ENCODE measurements around the gene SLC15A4. TPM values are rescaled to one million over a fixed set of nuclear protein-coding genes. Genes with fewer than 3 reads are reported as not detected.

Gene SLC15A4
- polyA plus RNA-seq, 2 of the 4 experiments (the other 2 are of a cell fraction) = 21.6 to 40.0 TPM

DNA sequence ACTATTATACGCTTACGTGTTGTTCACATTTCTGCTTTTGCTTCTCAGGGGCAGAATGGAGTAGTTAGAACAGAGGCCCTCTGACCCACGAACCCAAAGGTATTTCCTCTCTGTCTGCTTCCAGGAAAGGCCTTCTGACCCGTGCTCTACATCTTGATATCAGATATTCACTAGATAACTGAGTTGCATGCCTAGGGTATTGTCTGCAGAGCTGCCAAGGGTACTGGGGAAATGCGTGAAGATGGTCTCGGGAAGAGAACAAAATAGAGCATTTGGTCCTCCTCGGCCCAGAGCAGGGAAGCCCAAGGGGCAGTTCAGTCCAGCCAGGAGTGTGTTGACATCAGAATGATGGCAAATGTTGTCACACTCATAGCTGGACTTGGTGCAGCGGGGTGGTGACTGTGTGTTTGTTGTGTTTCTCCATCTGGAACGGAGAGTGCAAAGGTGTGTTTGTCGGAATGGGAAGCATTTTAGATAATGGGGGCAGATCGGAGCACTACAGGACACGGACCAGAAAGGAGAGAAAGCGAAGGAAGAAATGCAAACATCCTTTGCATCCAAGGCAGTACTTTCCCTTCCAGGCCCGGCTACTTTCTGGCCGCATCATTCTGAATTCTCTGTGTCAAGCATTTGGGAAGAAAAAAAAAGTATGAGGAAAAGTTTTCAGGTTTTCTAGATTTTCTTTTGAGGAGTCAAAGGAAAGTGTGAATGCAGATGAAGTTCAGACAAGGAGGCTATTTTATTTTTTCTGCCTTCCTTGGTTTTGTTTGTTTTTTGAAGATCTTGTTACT, 37.7 kb upstream of the SLC15A4 start:
- DNase-seq (ENCODE audit: low read depth in 1 of 2, low spot score in 1 of 2) (no peak), ATAC-seq (no peak), FAIRE-seq (no peak)
- Histone ChIP-seq H3K4me3 (no peak overlapping the region), H3K4me2 (no peak overlapping the region), H3K4me1 (no peaks in the 10 kb centered on the region), H3K27ac (no peak overlapping the region), H3K9me3 (no peaks in the 10 kb centered on the region)
- 45% methylated on average over 15 of the region's 15 CpGs for WGBS (ENCODE audit: missing lambda C conversion rate)
- ChIA-PET POLR2A (no interaction called here), CTCF (no interaction called here)
- no peak for TF ChIP-seq ZNF302 (CRISPR knock-in tag; IDR thresholded peaks at IDR 0.05)
- TF ChIP-seq GATA3 (IDR thresholded peaks at IDR 0.05; ENCODE audit: borderline replicate concordance) = no peak
- TF ChIP-seq RNF2 (IDR thresholded peaks at IDR 0.05; ENCODE audit: borderline replicate concordance, low read depth) = no peak
- no peak for TF ChIP-seq POLR2AphosphoS2 (conservative IDR thresholded peaks at IDR 0.05; ENCODE audit: low read length)
- TF ChIP-seq ATOH8 (CRISPR knock-in tag; IDR thresholded peaks at IDR 0.05; ENCODE audit: low read depth) = no peak
- TF ChIP-seq, protein P1, sequence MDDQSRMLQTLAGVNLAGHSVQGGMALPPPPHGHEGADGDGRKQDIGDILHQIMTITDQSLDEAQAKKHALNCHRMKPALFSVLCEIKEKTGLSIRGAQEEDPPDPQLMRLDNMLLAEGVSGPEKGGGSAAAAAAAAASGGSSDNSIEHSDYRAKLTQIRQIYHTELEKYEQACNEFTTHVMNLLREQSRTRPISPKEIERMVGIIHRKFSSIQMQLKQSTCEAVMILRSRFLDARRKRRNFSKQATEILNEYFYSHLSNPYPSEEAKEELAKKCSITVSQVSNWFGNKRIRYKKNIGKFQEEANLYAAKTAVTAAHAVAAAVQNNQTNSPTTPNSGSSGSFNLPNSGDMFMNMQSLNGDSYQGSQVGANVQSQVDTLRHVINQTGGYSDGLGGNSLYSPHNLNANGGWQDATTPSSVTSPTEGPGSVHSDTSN (IDR thresholded peaks at IDR 0.05) = no peak
- no peak for TF ChIP-seq TP53 (CRISPR knock-in tag; IDR thresholded peaks at IDR 0.05)
- no peak for TF ChIP-seq CEBPB (IDR thresholded peaks at IDR 0.05)
- TF ChIP-seq CBX2 (IDR thresholded peaks at IDR 0.05; ENCODE audit: borderline replicate concordance, low read depth) = no peak
- TF ChIP-seq EP300 (IDR thresholded peaks at IDR 0.05) = no peak
- no peak for TF ChIP-seq HOXB5 (CRISPR knock-in tag; IDR thresholded peaks at IDR 0.05)
- TF ChIP-seq ESRRA (IDR thresholded peaks at IDR 0.05; ENCODE audit: borderline replicate concordance, low read length) = no peak
- no peak for TF ChIP-seq SMC3 (IDR thresholded peaks at IDR 0.05)
- no peak for TF ChIP-seq BHLHE40 (IDR thresholded peaks at IDR 0.05; ENCODE audit: low read depth, low read length)
- no peak for TF ChIP-seq RAD21 (conservative IDR thresholded peaks at IDR 0.05 in 1 of 2, IDR thresholded peaks at IDR 0.05 in 1 of 2)
- TF ChIP-seq, protein P2, sequence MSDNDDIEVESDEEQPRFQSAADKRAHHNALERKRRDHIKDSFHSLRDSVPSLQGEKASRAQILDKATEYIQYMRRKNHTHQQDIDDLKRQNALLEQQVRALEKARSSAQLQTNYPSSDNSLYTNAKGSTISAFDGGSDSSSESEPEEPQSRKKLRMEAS (IDR thresholded peaks at IDR 0.05) = no peak
- TF ChIP-seq, protein P3, sequence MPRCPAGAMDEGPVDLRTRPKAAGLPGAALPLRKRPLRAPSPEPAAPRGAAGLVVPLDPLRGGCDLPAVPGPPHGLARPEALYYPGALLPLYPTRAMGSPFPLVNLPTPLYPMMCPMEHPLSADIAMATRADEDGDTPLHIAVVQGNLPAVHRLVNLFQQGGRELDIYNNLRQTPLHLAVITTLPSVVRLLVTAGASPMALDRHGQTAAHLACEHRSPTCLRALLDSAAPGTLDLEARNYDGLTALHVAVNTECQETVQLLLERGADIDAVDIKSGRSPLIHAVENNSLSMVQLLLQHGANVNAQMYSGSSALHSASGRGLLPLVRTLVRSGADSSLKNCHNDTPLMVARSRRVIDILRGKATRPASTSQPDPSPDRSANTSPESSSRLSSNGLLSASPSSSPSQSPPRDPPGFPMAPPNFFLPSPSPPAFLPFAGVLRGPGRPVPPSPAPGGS (IDR thresholded peaks at IDR 0.05) = no peak

GRCh38 chr12:128859311-128859710, 35.6 kb upstream of the SLC15A4 start:
- no peak for TF ChIP-seq ATOH8 (CRISPR knock-in tag; IDR thresholded peaks at IDR 0.05; ENCODE audit: low read depth)
- TF ChIP-seq BHLHE40 (IDR thresholded peaks at IDR 0.05; ENCODE audit: low read depth, low read length) = no peak
- Histone ChIP-seq H3K4me1 (no peaks in the 10 kb centered on the region), H3K4me3 (no peak overlapping the region), H3K4me2 (no peak overlapping the region), H3K9me3 (no peaks in the 10 kb centered on the region), H3K27ac (no peak overlapping the region)
- DNase-seq (ENCODE audit: low read depth in 1 of 2, low spot score in 1 of 2) = no peak
- FAIRE-seq = no peak
- ChIA-PET CTCF (no interaction called here), POLR2A (no interaction called here)
- 47% methylated on average over 8 of the region's 9 CpGs for WGBS (ENCODE audit: missing lambda C conversion rate)
- no peak for ATAC-seq

GRCh38 chr12:128857133-128857763, 33.5 kb upstream of the SLC15A4 start:
- no peaks in the 10 kb centered on the region for H3K9me3 ChIP-seq
- no peak for FAIRE-seq
- no peak for DNase-seq (ENCODE audit: low read depth in 1 of 2, low spot score in 1 of 2)
- no peak overlapping the region for H3K27ac ChIP-seq
- no peak overlapping the region for H3K4me3 ChIP-seq
- H3K4me2 ChIP-seq = no peak overlapping the region
- ATAC-seq = no peak
- no peaks in the 10 kb centered on the region for H3K4me1 ChIP-seq
- CTCF ChIA-PET = no interaction called here
- 10% methylated on average over 9 of the region's 9 CpGs for WGBS (ENCODE audit: missing lambda C conversion rate)
- POLR2A ChIA-PET = interaction anchor here (0.6 kb wide), 1 partner anchor 102 kb away, joined by 5 read pairs; no protein-coding TSS in a partner anchor
- no peak for TF ChIP-seq BHLHE40 (IDR thresholded peaks at IDR 0.05; ENCODE audit: low read depth, low read length)
- no peak for TF ChIP-seq CHD2 (IDR thresholded peaks at IDR 0.05; ENCODE audit: low read length, partially characterized antibody)
- TF ChIP-seq, protein P3 (IDR thresholded peaks at IDR 0.05) = no peak
- TF ChIP-seq MAZ (IDR thresholded peaks at IDR 0.05; ENCODE audit: borderline replicate concordance, low read depth, low read length) = no peak
- TF ChIP-seq POLR2AphosphoS2 (conservative IDR thresholded peaks at IDR 0.05; ENCODE audit: low read length) = no peak
- TF ChIP-seq ZC3H11A (IDR thresholded peaks at IDR 0.05) = no peak
- no peak for TF ChIP-seq ZSCAN20 (CRISPR knock-in tag; IDR thresholded peaks at IDR 0.05)
- TF ChIP-seq NFE2L2 (conservative IDR thresholded peaks at IDR 0.05; ENCODE audit: low read length) = no peak
- no peak for TF ChIP-seq EP300 (IDR thresholded peaks at IDR 0.05)
- no peak for TF ChIP-seq CBX2 (IDR thresholded peaks at IDR 0.05; ENCODE audit: borderline replicate concordance, low read depth)
- TF ChIP-seq RCOR1 (IDR thresholded peaks at IDR 0.05; ENCODE audit: low read depth, low read length) = no peak
- TF ChIP-seq HDAC2 (IDR thresholded peaks at IDR 0.05) = no peak
- no peak for TF ChIP-seq FOSB (CRISPR knock-in tag; IDR thresholded peaks at IDR 0.05)
- TF ChIP-seq TFCP2L1 (CRISPR knock-in tag; IDR thresholded peaks at IDR 0.05) = no peak
- no peak for TF ChIP-seq CBX8 (IDR thresholded peaks at IDR 0.05)
- no peak for TF ChIP-seq POLR2A (IDR thresholded peaks at IDR 0.05; ENCODE audit: low read length)
- no peak for TF ChIP-seq EHF (CRISPR knock-in tag; IDR thresholded peaks at IDR 0.05)
